ENCODE measurements around the gene IKBKG.
"Not testable (repeated sequence)": the region's sequence is repeated elsewhere in the genome, so short reads cannot be mapped to it uniquely, and the experiment has no call there.

IKBKG gene

GRCh38 chrX:154547245-154548027, at the start of gene IKBKG:
TSS of gene IKBKG (plus strand) at chrX:154547620. CDS start at chrX:154552003, 4,383 bp downstream.
- Mint-ChIP-seq H3K36me3 (peaks cover 26 to 36% of the 10 kb centered on the region in 2 donors), H3K4me3 (peak within 1 kb of the TSS; percentile 87 to 88), H3K27me3 (no peaks in the 10 kb centered on the region), H3K9me3 (no peaks in the 10 kb centered on the region), H3K27ac (peak within 1 kb of the TSS; percentile 91), H3K4me1 (peaks cover 32 to 59% of the 10 kb centered on the region in 2 donors)
- ATAC-seq (replicated peaks) (peak; percentile 74 to 79), DNase-seq (peak; percentile 88)

GRCh38 chrX:154501423-154501822, 46.0 kb upstream of the IKBKG start:
- not testable (repeated sequence) for H3K27ac Mint-ChIP-seq; H3K4me3 Mint-ChIP-seq; H3K27me3 Mint-ChIP-seq; H3K36me3 Mint-ChIP-seq; H3K9me3 Mint-ChIP-seq; DNase-seq; H3K4me1 Mint-ChIP-seq; ATAC-seq (replicated peaks)

GRCh38 chrX:154502098-154502497, 45.3 kb upstream of the IKBKG start:
- H3K36me3 Mint-ChIP-seq, result peaks cover 3 to 11% of the 10 kb centered on the region in 2 donors
- H3K4me1 Mint-ChIP-seq, result no peaks in the 10 kb centered on the region
- H3K4me3 Mint-ChIP-seq, result no peak overlapping the region
- H3K9me3 Mint-ChIP-seq, result no peaks in the 10 kb centered on the region
- DNase-seq (no peak), ATAC-seq (replicated peaks) (no peak)
- no peaks in the 10 kb centered on the region for H3K27me3 Mint-ChIP-seq
- H3K27ac Mint-ChIP-seq, result no peak overlapping the region

GRCh38 chrX:154502989-154503388, 44.4 kb upstream of the IKBKG start:
- ATAC-seq (replicated peaks), result peak in 1 of 2 donors; percentile 42
- H3K4me1 Mint-ChIP-seq, result no peaks in the 10 kb centered on the region
- no peaks in the 10 kb centered on the region for H3K27me3 Mint-ChIP-seq
- no peak overlapping the region for H3K4me3 Mint-ChIP-seq
- H3K9me3 Mint-ChIP-seq, result no peaks in the 10 kb centered on the region
- H3K27ac Mint-ChIP-seq, result no peak overlapping the region
- H3K36me3 Mint-ChIP-seq, result peaks cover 3 to 11% of the 10 kb centered on the region in 2 donors
- DNase-seq, result no peak

- no peaks in the 10 kb centered on the region for H3K9me3 Mint-ChIP-seq
- no peak for ATAC-seq (replicated peaks)
- H3K4me1 Mint-ChIP-seq, result no peaks in the 10 kb centered on the region
- H3K36me3 Mint-ChIP-seq, result peaks cover 15 to 30% of the 10 kb centered on the region in 2 donors
- DNase-seq, result no peak
- H3K4me3 Mint-ChIP-seq, result no peak overlapping the region
- H3K27me3 Mint-ChIP-seq, result no peaks in the 10 kb centered on the region
- no peak overlapping the region for H3K27ac Mint-ChIP-seq
Measured at GRCh38 chrX:154505734-154506133, 41.7 kb upstream of the IKBKG start.

- peaks cover 18 to 35% of the 10 kb centered on the region in 2 donors for H3K36me3 Mint-ChIP-seq
- DNase-seq, result no peak
- ATAC-seq (replicated peaks), result no peak
- H3K27me3 Mint-ChIP-seq, result no peaks in the 10 kb centered on the region
- peaks cover 0 to 10% of the 10 kb centered on the region in 2 donors for H3K4me1 Mint-ChIP-seq
- no peaks in the 10 kb centered on the region for H3K9me3 Mint-ChIP-seq
- no peak overlapping the region for H3K4me3 Mint-ChIP-seq
- no peak overlapping the region for H3K27ac Mint-ChIP-seq
Measured at GRCh38 chrX:154506483-154507332, 40.7 kb upstream of the IKBKG start.

- H3K4me3 Mint-ChIP-seq, result no peak overlapping the region
- H3K36me3 Mint-ChIP-seq, result peaks cover 18 to 35% of the 10 kb centered on the region in 2 donors
Measured at GRCh38 chrX:154507673-154508383, 39.6 kb upstream of the IKBKG start.

GRCh38 chrX:154508384-154508745, 39.1 kb upstream of the IKBKG start:
- no peaks in the 10 kb centered on the region for H3K27me3 Mint-ChIP-seq
- no peak for DNase-seq
- peaks cover 2 to 11% of the 10 kb centered on the region in 2 donors for H3K4me1 Mint-ChIP-seq
- H3K27ac Mint-ChIP-seq, result peak overlapping the region; percentile 56
- no peak overlapping the region for H3K4me3 Mint-ChIP-seq
- no peaks in the 10 kb centered on the region for H3K9me3 Mint-ChIP-seq
- peaks cover 18 to 35% of the 10 kb centered on the region in 2 donors for H3K36me3 Mint-ChIP-seq
- no peak for ATAC-seq (replicated peaks)

More at GRCh38 chrX:154507673-154508383, 39.6 kb upstream of the IKBKG start:
- Mint-ChIP-seq H3K27ac (no peak overlapping the region), H3K27me3 (no peaks in the 10 kb centered on the region), H3K4me1 (peaks cover 2 to 10% of the 10 kb centered on the region in 2 donors), H3K9me3 (no peaks in the 10 kb centered on the region)
- no peak for ATAC-seq (replicated peaks)
- DNase-seq, result no peak

GRCh38 chrX:154509455-154509854, 38.0 kb upstream of the IKBKG start:
- peaks cover 7 to 19% of the 10 kb centered on the region in 2 donors for H3K4me1 Mint-ChIP-seq
- no peak for DNase-seq
- H3K36me3 Mint-ChIP-seq, result peaks cover 21 to 42% of the 10 kb centered on the region in 2 donors
- H3K9me3 Mint-ChIP-seq, result no peaks in the 10 kb centered on the region
- H3K4me3 Mint-ChIP-seq, result no peak overlapping the region
- no peak for ATAC-seq (replicated peaks)
- no peak overlapping the region for H3K27ac Mint-ChIP-seq
- H3K27me3 Mint-ChIP-seq, result no peaks in the 10 kb centered on the region

- Mint-ChIP-seq H3K4me3 (no peak overlapping the region), H3K4me1 (peaks cover 11 to 26% of the 10 kb centered on the region in 2 donors), H3K27ac (no peak overlapping the region), H3K36me3 (peaks cover 18 to 38% of the 10 kb centered on the region in 2 donors), H3K27me3 (no peaks in the 10 kb centered on the region), H3K9me3 (no peaks in the 10 kb centered on the region)
- ATAC-seq (replicated peaks) (no peak), DNase-seq (no peak)
Measured at GRCh38 chrX:154511761-154512160, 35.7 kb upstream of the IKBKG start.

- Mint-ChIP-seq H3K27ac (no peak overlapping the region), H3K4me3 (no peak overlapping the region), H3K36me3 (peaks cover 18 to 36% of the 10 kb centered on the region in 2 donors)
Measured at GRCh38 chrX:154512879-154513553, 34.4 kb upstream of the IKBKG start.

GRCh38 chrX:154513716-154514115, 33.7 kb upstream of the IKBKG start:
- no peaks in the 10 kb centered on the region for H3K9me3 Mint-ChIP-seq
- peaks cover 11 to 26% of the 10 kb centered on the region in 2 donors for H3K4me1 Mint-ChIP-seq
- H3K27ac Mint-ChIP-seq, result no peak overlapping the region
- DNase-seq (no peak), ATAC-seq (replicated peaks) (no peak)
- peaks cover 15 to 31% of the 10 kb centered on the region in 2 donors for H3K36me3 Mint-ChIP-seq
- no peaks in the 10 kb centered on the region for H3K27me3 Mint-ChIP-seq
- peak overlapping the region in 1 of 2 donors; percentile 39 for H3K4me3 Mint-ChIP-seq

More at GRCh38 chrX:154512879-154513553, 34.4 kb upstream of the IKBKG start:
- H3K27me3 Mint-ChIP-seq, result no peaks in the 10 kb centered on the region
- no peak for ATAC-seq (replicated peaks)
- DNase-seq, result no peak
- peaks cover 11 to 26% of the 10 kb centered on the region in 2 donors for H3K4me1 Mint-ChIP-seq
- no peaks in the 10 kb centered on the region for H3K9me3 Mint-ChIP-seq

- peaks cover 11 to 26% of the 10 kb centered on the region in 2 donors for H3K4me1 Mint-ChIP-seq
- peak overlapping the region; percentile 87 to 95 for H3K4me3 Mint-ChIP-seq
- H3K9me3 Mint-ChIP-seq, result no peaks in the 10 kb centered on the region
- DNase-seq (no peak), ATAC-seq (replicated peaks) (peak; percentile 32 to 36)
- H3K27ac Mint-ChIP-seq, result peak overlapping the region; percentile 94
- H3K27me3 Mint-ChIP-seq, result no peaks in the 10 kb centered on the region
- peaks cover 6 to 18% of the 10 kb centered on the region in 2 donors for H3K36me3 Mint-ChIP-seq
Measured at GRCh38 chrX:154515090-154515965, 32.1 kb upstream of the IKBKG start.
